Measurements from ENCODE around the gene FAHD1. TPM values are rescaled to one million over a fixed set of nuclear protein-coding genes. Genes with fewer than 3 reads are reported as not detected.
A peak's percentile ranks its signal among the peaks of the same experiment; 100 is the strongest.

The FAHD1 gene
- total RNA-seq = 10 to 100 TPM; 13.9 to 14.5 TPM

DNA sequence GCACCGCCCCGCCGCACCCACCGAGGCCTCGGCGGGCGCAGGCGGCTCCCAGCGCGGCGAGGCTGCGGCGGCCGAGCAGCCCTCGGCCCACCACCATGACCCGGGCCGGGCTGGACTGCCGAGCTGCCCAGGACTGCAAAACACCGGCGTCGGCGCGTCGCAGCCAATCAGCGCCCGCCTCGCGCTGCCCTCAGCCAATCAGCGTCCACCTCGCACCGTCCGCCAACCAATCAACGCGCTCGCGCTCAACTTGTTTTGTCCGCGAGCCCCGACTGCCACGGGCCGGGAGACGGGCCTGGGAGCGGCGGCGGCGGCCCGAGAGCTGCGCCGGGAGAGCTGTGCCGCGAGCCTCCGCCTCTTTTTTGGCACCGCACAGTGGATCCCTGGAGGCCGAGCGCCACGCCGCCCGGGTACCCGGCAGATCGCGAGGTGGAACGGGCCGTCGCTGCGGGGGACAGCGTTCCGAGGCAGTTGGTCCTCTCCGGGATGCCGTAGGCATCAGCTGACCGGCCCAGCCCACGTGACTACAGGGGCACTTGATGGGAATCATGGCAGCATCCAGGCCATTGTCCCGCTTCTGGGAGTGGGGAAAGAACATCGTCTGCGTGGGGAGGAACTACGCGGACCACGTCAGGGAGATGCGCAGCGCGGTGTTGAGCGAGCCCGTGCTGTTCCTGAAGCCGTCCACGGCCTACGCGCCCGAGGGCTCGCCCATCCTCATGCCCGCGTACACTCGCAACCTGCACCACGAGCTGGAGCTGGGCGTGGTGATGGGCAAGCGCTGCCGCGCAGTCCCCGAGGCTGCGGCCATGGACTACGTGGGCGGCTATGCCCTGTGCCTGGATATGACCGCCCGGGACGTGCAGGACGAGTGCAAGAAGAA is at the start of gene FAHD1, which contains the start of gene HAGH:
FAHD1 (plus strand) TSS at position 516 of the 883 bp plus-strand sequence; CDS start at position 549, 33 bp downstream.
HAGH (minus strand) TSS at position 135 of the 883 bp plus-strand sequence; CDS start at position 97, 38 bp downstream.
- Mint-ChIP-seq H3K4me1 (ENCODE audit: low read depth in 2 of 2) (peaks cover 13 to 27% of the 10 kb centered on the region in 2 donors), H3K27ac (peak within 1 kb of the TSS; percentile 89 to 95), H3K9me3 (no peaks in the 10 kb centered on the region), H3K27me3 (no peaks in the 10 kb centered on the region), H3K4me3 (peak within 1 kb of the TSS; percentile 96), H3K36me3 (no peaks in the 10 kb centered on the region)
- ATAC-seq (peak; percentile 93 to 94), DNase-seq (ENCODE audit: low spot score) (peak; percentile 92)

DNA sequence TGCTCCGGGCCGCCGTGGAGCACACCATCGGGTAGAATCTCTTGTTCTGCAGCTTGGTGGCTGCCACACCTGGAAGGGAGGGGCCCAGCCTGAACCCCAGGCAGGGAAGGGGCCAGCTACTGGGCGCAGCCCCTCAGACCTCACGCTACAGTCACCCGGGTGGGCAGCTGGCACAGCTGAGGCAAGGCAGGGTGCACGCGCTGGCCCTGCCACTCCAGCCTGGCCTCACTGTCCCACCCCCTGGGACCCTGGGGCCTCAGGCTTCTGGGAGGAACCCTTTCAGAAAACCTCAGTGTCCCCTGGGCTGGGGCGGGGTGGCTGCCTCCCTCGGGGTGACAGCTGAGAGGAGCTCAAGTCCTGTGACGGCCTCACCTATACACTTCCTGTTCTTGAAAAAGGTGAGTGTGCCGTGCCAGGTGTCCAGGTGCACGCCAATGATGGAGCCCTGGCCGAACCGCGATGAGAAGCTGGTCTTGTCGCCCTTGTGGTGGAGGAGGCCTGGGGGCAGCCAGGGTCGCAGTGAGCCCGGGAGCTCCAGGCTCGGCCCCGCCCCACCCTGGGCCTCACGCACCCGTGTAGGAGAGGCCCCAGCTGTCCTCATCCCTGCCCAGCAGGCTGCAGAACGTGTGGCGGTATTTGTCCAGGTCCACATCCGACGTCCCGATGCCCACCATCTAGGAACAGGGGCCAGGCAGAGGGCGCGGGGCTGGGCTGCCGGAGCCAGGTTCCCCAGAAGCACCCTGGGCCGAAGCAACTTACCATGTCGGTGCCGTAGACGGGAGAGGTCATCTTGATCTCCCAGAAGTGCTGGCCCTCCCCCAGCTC is 49.4 kb upstream of the FAHD1 start:
- H3K27ac Mint-ChIP-seq = no peak overlapping the region
- no peaks in the 10 kb centered on the region for H3K36me3 Mint-ChIP-seq
- H3K4me3 Mint-ChIP-seq = no peak overlapping the region
- H3K9me3 Mint-ChIP-seq = no peaks in the 10 kb centered on the region
- ATAC-seq = no peak
- DNase-seq (ENCODE audit: low spot score) = no peak
- no peaks in the 10 kb centered on the region for H3K27me3 Mint-ChIP-seq
- peaks cover 10% of the 10 kb centered on the region in 2 donors for H3K4me1 Mint-ChIP-seq (ENCODE audit: low read depth in 2 of 2)

DNA sequence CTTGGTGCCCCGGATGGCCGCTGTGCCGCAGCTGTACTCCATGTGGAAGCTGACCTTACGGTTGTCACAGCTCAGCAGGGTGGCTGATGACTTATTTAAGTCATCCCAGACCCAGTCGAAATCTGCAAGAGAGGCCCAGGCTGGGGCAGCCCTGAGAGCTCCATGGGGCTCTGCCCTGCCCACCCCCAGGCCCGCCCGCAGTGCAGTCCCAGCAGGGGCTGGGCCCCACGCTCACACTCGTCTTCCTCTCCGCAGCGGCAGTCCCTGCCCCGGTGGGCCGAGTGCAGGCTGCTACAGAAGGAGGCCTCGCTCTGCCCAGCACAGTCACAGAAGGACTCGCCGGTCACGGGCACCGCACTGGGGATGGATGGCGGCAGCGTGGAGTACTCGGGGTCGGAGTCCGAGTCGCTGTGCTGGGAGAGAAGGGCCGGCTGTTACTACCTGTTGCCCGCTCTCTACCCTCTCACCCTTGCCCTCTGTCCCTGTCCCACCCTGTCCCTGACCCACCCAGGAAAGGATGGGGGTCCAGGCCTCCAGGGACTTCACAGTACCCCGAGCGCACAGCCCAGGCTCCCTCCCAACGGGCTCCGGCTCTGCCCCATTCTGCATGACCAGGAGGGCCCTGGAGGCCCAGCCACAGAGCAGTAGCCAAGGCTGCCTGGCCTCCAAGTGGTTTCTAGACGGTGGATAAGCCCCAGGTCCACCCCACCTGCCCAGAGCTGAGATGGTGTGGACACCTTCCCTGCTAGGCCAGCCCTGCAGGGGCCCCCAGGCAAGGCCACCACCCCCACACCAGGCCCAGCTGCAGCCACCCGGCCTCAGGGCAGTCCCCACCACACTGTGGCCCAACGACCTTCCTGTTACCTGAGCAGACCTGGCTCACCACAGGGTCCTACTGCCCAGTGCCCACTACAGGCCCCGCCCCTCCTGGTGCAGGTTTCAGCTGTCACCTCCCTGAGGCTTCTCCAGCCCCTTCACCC is 48.5 kb upstream of the FAHD1 start:
- H3K4me3 Mint-ChIP-seq = no peak overlapping the region
- H3K27ac Mint-ChIP-seq = no peak overlapping the region
- no peaks in the 10 kb centered on the region for H3K27me3 Mint-ChIP-seq
- H3K36me3 Mint-ChIP-seq = no peaks in the 10 kb centered on the region
- no peaks in the 10 kb centered on the region for H3K9me3 Mint-ChIP-seq
- DNase-seq (ENCODE audit: low spot score) = no peak
- no peak for ATAC-seq
- peaks cover 10 to 14% of the 10 kb centered on the region in 2 donors for H3K4me1 Mint-ChIP-seq (ENCODE audit: low read depth in 2 of 2)

DNA sequence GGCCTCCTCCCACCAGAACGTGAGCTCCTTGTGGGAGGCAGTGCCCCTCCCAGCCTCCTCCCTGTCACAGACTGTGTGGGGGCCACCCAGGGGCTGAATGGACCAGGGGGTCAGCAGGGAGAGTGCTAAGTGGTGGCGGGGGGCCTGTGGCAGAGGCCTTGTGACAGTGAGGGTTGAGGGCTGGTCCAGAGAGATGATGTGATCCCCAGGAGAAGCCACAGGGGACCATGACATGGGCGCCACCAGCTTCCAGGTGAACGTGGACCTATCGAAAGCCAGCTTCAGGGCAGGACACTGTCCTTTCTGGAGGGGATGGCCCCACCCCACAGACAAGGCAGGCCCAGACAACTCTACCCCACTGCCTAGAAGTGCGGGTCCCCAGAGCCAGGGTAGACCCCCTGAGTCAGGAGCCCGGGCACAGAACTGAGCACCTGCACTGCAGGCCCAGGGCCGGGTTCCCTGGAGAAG is 47.7 kb upstream of the FAHD1 start:
- no peak for ATAC-seq
- Mint-ChIP-seq H3K27me3 (no peaks in the 10 kb centered on the region), H3K36me3 (no peaks in the 10 kb centered on the region), H3K27ac (no peak overlapping the region), H3K4me3 (no peak overlapping the region), H3K4me1 (ENCODE audit: low read depth in 2 of 2) (peaks cover 10 to 14% of the 10 kb centered on the region in 2 donors), H3K9me3 (no peaks in the 10 kb centered on the region)
- DNase-seq (ENCODE audit: low spot score) = no peak

DNA sequence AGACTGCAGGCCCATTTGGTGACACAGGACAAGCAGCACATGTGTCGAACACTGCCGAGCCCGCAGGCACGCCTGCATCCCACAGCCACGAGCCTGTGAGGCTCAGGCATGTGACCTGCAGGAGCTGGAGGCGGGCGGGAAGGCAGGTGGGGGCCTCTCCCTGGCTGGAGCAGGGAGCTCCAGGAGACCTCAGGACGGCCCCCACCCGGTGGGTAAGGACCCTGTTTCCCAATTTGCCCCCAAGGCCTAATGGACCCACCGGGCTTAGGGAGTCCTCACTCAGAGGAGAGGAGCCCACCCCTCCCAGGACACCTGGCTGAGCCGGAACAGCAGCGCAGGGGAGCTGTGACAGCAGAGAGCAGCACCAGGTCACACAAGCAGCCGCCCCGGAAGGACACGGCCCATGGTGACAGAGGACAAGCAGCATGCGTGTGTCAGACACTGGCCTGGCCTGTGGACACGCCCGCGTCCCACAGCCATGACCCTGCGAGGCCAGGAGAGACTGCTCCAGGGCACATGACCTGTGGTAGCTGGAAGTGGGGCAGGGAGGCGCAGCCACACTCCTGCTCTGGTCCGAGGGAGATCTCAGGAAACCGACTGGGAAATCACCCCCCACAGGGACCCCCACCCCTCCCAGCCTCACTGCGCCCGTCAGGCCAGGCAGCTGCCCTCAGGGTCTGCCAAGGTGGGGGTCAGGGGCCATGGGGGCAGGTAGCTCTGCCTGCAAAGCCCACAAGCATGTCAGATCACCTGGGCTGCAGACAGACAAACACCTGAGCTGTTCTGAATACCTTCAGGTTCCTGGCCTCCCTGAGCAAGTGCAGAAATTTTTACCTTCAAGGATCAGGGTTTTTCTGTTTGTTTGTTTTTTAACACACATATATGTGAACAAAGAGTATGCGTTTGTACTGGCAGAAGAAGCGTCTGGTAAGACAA is 47.0 kb upstream of the FAHD1 start:
- Mint-ChIP-seq H3K4me1 (ENCODE audit: low read depth in 2 of 2) (peaks cover 11 to 14% of the 10 kb centered on the region in 2 donors), H3K27me3 (no peaks in the 10 kb centered on the region), H3K9me3 (no peaks in the 10 kb centered on the region), H3K36me3 (no peaks in the 10 kb centered on the region), H3K27ac (no peak overlapping the region), H3K4me3 (no peak overlapping the region)
- ATAC-seq (no peak), DNase-seq (ENCODE audit: low spot score) (no peak)

DNA sequence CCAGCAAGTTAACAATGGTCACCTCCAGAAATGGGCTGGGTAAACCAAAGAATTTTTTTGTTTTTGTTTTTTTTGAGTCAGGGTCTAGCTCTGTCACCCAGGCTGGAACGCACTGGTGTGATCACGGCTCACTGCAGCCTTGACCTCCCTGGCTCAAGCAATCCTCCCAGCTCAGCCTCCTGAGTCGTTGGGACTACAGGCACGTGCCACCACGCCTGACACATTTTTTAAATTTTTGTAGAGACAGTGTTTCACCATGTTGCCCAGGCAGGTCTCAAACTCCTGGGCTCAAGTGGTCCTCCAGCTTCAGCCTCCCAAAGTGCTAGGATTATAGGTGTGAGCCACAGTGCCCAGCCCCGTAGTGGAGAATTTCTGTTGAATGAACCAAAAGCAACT is 46.3 kb upstream of the FAHD1 start:
- H3K27me3 Mint-ChIP-seq = no peaks in the 10 kb centered on the region
- peaks cover 14 to 15% of the 10 kb centered on the region in 2 donors for H3K4me1 Mint-ChIP-seq (ENCODE audit: low read depth in 2 of 2)
- no peaks in the 10 kb centered on the region for H3K9me3 Mint-ChIP-seq
- H3K36me3 Mint-ChIP-seq = no peaks in the 10 kb centered on the region
- H3K4me3 Mint-ChIP-seq = no peak overlapping the region
- no peak overlapping the region for H3K27ac Mint-ChIP-seq
- DNase-seq (ENCODE audit: low spot score) = no peak
- no peak for ATAC-seq

DNA sequence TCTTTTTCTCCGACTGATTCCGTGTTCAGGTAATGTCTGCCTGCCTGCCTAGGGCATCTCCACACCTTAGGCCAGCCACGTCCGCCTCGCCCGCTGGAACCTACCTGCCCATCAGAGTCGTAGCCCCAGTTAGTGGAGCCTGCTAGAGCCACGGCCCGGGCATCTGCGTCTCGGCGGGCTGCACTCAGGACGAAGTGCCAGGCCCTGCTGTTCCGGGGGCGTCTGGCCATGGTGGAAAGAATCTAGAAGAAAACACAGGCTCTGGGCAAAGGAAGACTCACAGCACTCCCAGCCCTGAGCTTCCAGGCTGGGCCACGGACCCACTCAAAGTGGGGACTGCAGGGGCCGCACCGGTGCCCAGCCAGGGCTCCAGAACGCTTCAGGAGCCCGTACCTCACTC is 45.8 kb upstream of the FAHD1 start:
- no peaks in the 10 kb centered on the region for H3K9me3 Mint-ChIP-seq
- peak overlapping the region; percentile 37 to 61 for H3K27ac Mint-ChIP-seq
- ATAC-seq = no peak
- DNase-seq (ENCODE audit: low spot score) = no peak
- H3K27me3 Mint-ChIP-seq = no peaks in the 10 kb centered on the region
- no peaks in the 10 kb centered on the region for H3K36me3 Mint-ChIP-seq
- peaks cover 14 to 15% of the 10 kb centered on the region in 2 donors for H3K4me1 Mint-ChIP-seq (ENCODE audit: low read depth in 2 of 2)
- H3K4me3 Mint-ChIP-seq = peak overlapping the region; percentile 81

DNA sequence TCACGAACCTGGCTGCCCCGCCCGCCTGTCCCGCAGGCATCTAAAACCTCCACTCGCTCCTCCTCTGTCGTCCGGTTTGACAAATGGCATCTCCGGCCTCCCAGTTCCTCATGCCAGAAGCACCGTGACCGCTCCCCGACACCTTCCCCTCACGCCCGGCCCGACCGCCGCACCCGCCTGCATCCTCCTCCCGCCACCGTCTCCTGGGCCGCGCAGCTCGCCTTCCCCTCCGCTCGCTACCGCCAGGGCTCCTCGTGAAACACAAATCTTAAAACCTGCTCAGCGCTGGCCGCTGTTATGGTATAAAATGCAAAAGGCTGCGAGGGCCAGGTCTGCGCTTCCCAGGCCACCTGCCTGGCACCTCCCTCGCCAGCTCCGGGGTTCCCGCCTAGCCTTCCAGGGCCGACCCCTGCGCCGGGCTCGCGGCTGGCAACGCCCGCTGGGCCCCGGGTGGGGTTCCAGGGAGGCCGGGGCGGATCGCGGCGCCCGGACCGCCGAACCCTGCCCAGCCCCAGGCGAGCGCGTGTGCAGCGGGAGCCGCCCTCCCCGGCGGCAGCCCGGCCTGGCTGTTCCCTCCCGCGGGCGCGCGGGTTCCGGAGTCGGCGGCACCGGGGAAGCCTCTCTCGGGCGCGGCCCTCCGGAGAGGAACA is 45.1 kb upstream of the FAHD1 start:
- peak overlapping the region; percentile 94 for H3K4me3 Mint-ChIP-seq
- H3K27me3 Mint-ChIP-seq = no peaks in the 10 kb centered on the region
- DNase-seq (ENCODE audit: low spot score) (no peak), ATAC-seq (peak in 1 of 2 donors; percentile 18)
- no peaks in the 10 kb centered on the region for H3K9me3 Mint-ChIP-seq
- no peaks in the 10 kb centered on the region for H3K36me3 Mint-ChIP-seq
- H3K4me1 Mint-ChIP-seq (ENCODE audit: low read depth in 2 of 2) = peaks cover 14 to 15% of the 10 kb centered on the region in 2 donors
- H3K27ac Mint-ChIP-seq = peak overlapping the region; percentile 37 to 61

DNA sequence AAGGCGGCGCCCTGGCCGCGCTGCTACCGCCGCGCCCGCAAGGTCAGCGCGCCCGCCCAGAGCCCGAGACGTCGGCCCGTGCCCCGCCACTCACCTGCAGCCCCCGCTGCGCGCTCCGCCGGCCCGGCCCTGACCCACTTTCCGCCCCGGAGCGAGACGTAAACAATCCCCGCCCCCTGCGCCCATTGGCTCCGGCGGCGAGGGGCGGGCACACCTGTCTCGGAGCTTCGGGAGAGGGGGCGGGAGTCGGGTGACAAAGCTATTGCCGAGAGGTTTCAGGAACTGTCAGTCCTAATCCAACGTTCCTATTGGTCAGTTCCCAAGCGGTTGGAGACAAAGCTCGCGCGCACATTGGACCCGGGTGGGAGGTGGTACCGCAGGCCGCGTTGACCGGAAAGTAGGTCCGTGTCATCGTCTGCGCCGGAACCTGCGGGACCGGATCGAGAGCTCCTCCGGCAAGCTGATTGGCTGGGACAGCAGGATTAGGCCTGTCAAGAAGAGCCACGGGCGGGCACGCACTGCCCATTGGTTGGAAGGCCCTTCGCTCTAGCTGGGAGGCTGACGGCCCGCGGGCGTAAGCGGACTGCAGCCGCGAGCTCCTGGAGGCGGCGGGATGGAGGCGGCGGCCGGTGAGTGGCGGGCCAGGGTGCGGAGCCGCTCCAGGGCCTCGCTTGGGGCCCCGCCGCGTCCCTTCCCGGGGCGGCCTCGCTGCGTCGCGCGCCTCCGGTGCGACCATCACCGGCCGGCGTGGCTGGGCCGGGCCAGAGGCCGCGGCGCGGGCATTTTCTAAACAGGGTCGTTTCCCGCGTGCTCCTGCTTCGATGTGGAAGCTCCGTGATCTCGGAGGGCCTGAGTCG is 44.4 kb upstream of the FAHD1 start, which contains the start of the genes NUBP2 and SPSB3:
NUBP2 (plus strand) TSS at position 553 of the 857 bp plus-strand sequence; CDS start at position 614, 61 bp downstream.
SPSB3 (minus strand) TSS at position 164 of the 857 bp plus-strand sequence. CDS start 1,088 bp downstream, outside the sequence.
- no peaks in the 10 kb centered on the region for H3K27me3 Mint-ChIP-seq
- peak within 1 kb of the TSS; percentile 94 for H3K4me3 Mint-ChIP-seq
- DNase-seq (ENCODE audit: low spot score) (peak; percentile 100), ATAC-seq (peak; percentile 94 to 95)
- H3K27ac Mint-ChIP-seq = peak within 1 kb of the TSS; percentile 62 to 69
- no peaks in the 10 kb centered on the region for H3K9me3 Mint-ChIP-seq
- H3K36me3 Mint-ChIP-seq = no peaks in the 10 kb centered on the region
- H3K4me1 Mint-ChIP-seq (ENCODE audit: low read depth in 2 of 2) = peaks cover 14 to 15% of the 10 kb centered on the region in 2 donors

DNA sequence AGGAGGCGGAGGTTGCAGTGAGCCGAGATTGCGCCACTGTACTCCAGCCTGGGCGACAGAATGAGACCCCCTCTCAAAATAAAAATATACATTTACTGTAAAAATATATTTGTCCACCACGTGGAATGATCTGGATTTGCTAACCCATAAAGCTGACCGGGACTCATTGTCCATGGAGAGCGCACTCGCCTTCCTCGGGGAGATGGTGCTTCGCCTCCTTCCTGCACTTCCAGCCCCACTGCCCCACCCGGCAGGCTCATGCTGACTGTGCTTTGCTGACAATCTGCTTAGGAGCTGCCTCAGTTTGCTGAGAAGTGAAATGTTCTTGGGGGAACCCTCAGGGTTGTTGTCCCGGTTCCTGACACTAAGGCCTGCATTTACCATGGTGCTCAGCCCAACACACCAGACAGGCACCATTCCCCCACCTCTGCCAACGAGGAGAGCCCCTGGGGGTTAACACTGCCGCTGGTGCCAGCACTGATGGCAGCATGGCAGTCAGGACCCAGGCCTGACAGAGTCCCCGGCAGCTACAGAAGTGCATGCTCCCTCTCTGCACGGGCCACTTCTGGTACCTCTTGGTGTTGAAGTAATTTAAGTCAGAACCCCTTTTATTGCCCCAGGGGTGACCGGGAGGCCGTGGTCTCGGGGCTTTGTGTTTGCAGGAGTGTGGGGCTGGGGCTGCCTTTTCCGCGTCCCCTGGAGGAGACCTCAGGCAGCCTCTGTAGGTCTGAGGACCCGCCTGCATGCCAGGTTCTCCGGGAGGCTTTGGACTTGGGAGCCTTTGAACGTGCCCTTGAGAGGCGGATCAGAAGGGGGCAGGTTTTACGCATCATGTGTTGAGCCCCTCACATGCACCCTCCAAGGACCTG is 41.8 kb upstream of the FAHD1 start:
- Mint-ChIP-seq H3K9me3 (no peaks in the 10 kb centered on the region), H3K4me3 (peak overlapping the region; percentile 47), H3K4me1 (ENCODE audit: low read depth in 2 of 2) (peaks cover 14 to 16% of the 10 kb centered on the region in 2 donors), H3K27ac (no peak overlapping the region), H3K27me3 (no peaks in the 10 kb centered on the region), H3K36me3 (no peaks in the 10 kb centered on the region)
- DNase-seq (ENCODE audit: low spot score) (no peak), ATAC-seq (no peak)

Measured in natural killer cell treated with Interleukin-12 subunit alpha and Interleukin-12 subunit beta and Interleukin-15 and Interleukin-18, amount 100 ng/mL, for 72 hours (primary cell).